Measurements from ENCODE around the gene MARCKSL1. TPM values are rescaled to one million over a fixed set of nuclear protein-coding genes. Genes with fewer than 3 reads are reported as not detected.

The MARCKSL1 gene
- total and polyA plus RNA-seq, 2 donors (not counting 1 experiment from before 2014, with no cell fraction given), result 73.2 to 106 TPM

GRCh38 chr1:32361674-32362473 lies 25.8 kb upstream of the MARCKSL1 start:
- H3K4me3 ChIP-seq (ENCODE audit: control extremely low read depth in 1 of 5, extremely low read depth in 1 of 5, insufficient read depth in 1 of 5, low read depth in 2 of 5, low read length in 4 of 5), result peak overlapping the region in 3 of 5 experiments; percentile 51 to 54 (median 54)
- WGBS (ENCODE audit: insufficient coverage), result 6% methylated on average over 84 of the region's 91 CpGs
- H3K27me3 ChIP-seq (replicated peaks in 1 of 4; ENCODE audit: control extremely low read depth in 1 of 4, control insufficient read depth in 3 of 4, insufficient read depth in 4 of 4, low read length in 3 of 4), result no peaks in the 10 kb centered on the region
- TF ChIP-seq CTCF (IDR thresholded peaks at IDR 0.05), result no peak
- TF ChIP-seq EZH2 (IDR thresholded peaks at IDR 0.05; ENCODE audit: borderline replicate concordance, insufficient read depth, low read depth, low read length, poor library complexity, severe bottlenecking), result no peak
- CTCF ChIA-PET, result interaction anchor here (1.5 kb wide), 1 partner anchor 121 kb away, joined by 4 read pairs; no protein-coding TSS in a partner anchor
- Mint-ChIP-seq H3K27ac (no peak overlapping the region), H3K9me3 (ENCODE audit: insufficient read depth) (no peaks in the 10 kb centered on the region), H3K4me1 (peaks cover 29% of the 10 kb centered on the region), H3K27me3 (no peaks in the 10 kb centered on the region), H3K4me3 (peak overlapping the region; percentile 78)
- POLR2A ChIA-PET, result interaction anchor here (0.6 kb wide), 1 partner anchor 120 kb away, joined by 3 read pairs; no protein-coding TSS in a partner anchor
- no peaks in the 10 kb centered on the region for H3K79me2 ChIP-seq (ENCODE audit: control insufficient read depth, insufficient read depth, low read length)
- H3K4me2 ChIP-seq (replicated peaks; ENCODE audit: low read depth, low read length, poor library complexity, severe bottlenecking), result peak overlapping the region; percentile 94
- intact Hi-C loops (cut with micrococcal nuclease), result no loop called here
- peak; percentile 46 for ATAC-seq (ENCODE audit: low read depth)
- H4K20me1 ChIP-seq (ENCODE audit: control insufficient read depth, insufficient read depth, low read length, poor library complexity, severe bottlenecking), result no peaks in the 10 kb centered on the region
- no peak overlapping the region for H3K27ac ChIP-seq (ENCODE audit: low read length in 2 of 2)
- no peaks in the 10 kb centered on the region for H3K9me3 ChIP-seq (ENCODE audit: control extremely low read depth in 1 of 3, control insufficient read depth in 2 of 3, insufficient read depth in 1 of 3, low read length in 2 of 3)
- peaks cover 22 to 35% of the 10 kb centered on the region in 2 donors for H3K4me1 ChIP-seq (ENCODE audit: control insufficient read depth in 2 of 2, insufficient read depth in 2 of 2, low read length in 2 of 2)
- H3K9ac ChIP-seq (ENCODE audit: low read length), result peak overlapping the region; percentile 57
- peaks cover 0 to 16% of the 10 kb centered on the region in 2 experiments for H3K36me3 ChIP-seq (replicated peaks in 1 of 2; ENCODE audit: control extremely low read depth in 1 of 2, control insufficient read depth in 1 of 2, extremely low read depth in 1 of 2, insufficient read depth in 2 of 2, low read length in 1 of 2)
- H2AFZ ChIP-seq (ENCODE audit: insufficient read depth, low read depth, low read length, poor library complexity, severe bottlenecking), result peak overlapping the region; percentile 53
- peak; percentile 65 for DNase-seq

GRCh38 chr1:32361308-32361673 lies 25.3 kb upstream of the MARCKSL1 start:
- H4K20me1 ChIP-seq (ENCODE audit: control insufficient read depth, insufficient read depth, low read length, poor library complexity, severe bottlenecking), result no peaks in the 10 kb centered on the region
- peak overlapping the region in 1 of 5 experiments; percentile 54 for H3K4me3 ChIP-seq (ENCODE audit: control extremely low read depth in 1 of 5, extremely low read depth in 1 of 5, insufficient read depth in 1 of 5, low read depth in 2 of 5, low read length in 4 of 5)
- no peak overlapping the region for H3K4me3 Mint-ChIP-seq
- no peaks in the 10 kb centered on the region for H3K27me3 Mint-ChIP-seq
- peaks cover 0 to 13% of the 10 kb centered on the region in 2 experiments for H3K36me3 ChIP-seq (replicated peaks in 1 of 2; ENCODE audit: control extremely low read depth in 1 of 2, control insufficient read depth in 1 of 2, extremely low read depth in 1 of 2, insufficient read depth in 2 of 2, low read length in 1 of 2)
- ChIA-PET POLR2A (interaction anchor here (0.6 kb wide), 1 partner anchor 119 kb away, joined by 3 read pairs; no protein-coding TSS in a partner anchor), CTCF (no interaction called here)
- no peaks in the 10 kb centered on the region for H3K9me3 ChIP-seq (ENCODE audit: control extremely low read depth in 1 of 3, control insufficient read depth in 2 of 3, insufficient read depth in 1 of 3, low read length in 2 of 3)
- WGBS (ENCODE audit: insufficient coverage), result 71% methylated on average over 35 of the region's 35 CpGs
- no peak overlapping the region for H3K27ac Mint-ChIP-seq
- no peaks in the 10 kb centered on the region for H3K9me3 Mint-ChIP-seq (ENCODE audit: insufficient read depth)
- no peaks in the 10 kb centered on the region for H3K79me2 ChIP-seq (ENCODE audit: control insufficient read depth, insufficient read depth, low read length)
- DNase-seq (no peak), ATAC-seq (ENCODE audit: low read depth) (no peak)
- H3K4me1 ChIP-seq (ENCODE audit: control insufficient read depth in 2 of 2, insufficient read depth in 2 of 2, low read length in 2 of 2), result peaks cover 22 to 35% of the 10 kb centered on the region in 2 donors
- H3K4me1 Mint-ChIP-seq, result peaks cover 29% of the 10 kb centered on the region
- no peak for TF ChIP-seq EZH2 (IDR thresholded peaks at IDR 0.05; ENCODE audit: borderline replicate concordance, insufficient read depth, low read depth, low read length, poor library complexity, severe bottlenecking)
- no peak for TF ChIP-seq CTCF (IDR thresholded peaks at IDR 0.05)
- H3K27me3 ChIP-seq (replicated peaks in 1 of 4; ENCODE audit: control extremely low read depth in 1 of 4, control insufficient read depth in 3 of 4, insufficient read depth in 4 of 4, low read length in 3 of 4), result no peaks in the 10 kb centered on the region
- no peak overlapping the region for H3K27ac ChIP-seq (ENCODE audit: low read length in 2 of 2)
- intact Hi-C loops (cut with micrococcal nuclease), result no loop called here
- H3K4me2 ChIP-seq (replicated peaks; ENCODE audit: low read depth, low read length, poor library complexity, severe bottlenecking), result peak overlapping the region; percentile 94
- H2AFZ ChIP-seq (ENCODE audit: insufficient read depth, low read depth, low read length, poor library complexity, severe bottlenecking), result no peak overlapping the region
- peak overlapping the region; percentile 57 for H3K9ac ChIP-seq (ENCODE audit: low read length)

Measured in B cell (primary cell).